ENCODE results near the gene DMXL2. TPM values are rescaled to one million over a fixed set of nuclear protein-coding genes. Genes with fewer than 3 reads are reported as not detected.

DMXL2 gene
- total RNA-seq, 1 experiment from 2014 or later, result 37.3 TPM

- Histone ChIP-seq H3K4me1 (ENCODE audit: control insufficient read depth, insufficient read depth, low read length) (no peaks in the 10 kb centered on the region), H3K36me3 (ENCODE audit: control insufficient read depth, insufficient read depth, low read length) (no peaks in the 10 kb centered on the region), H3K27me3 (ENCODE audit: control insufficient read depth, insufficient read depth, low read length) (peaks cover 14% of the 10 kb centered on the region), H3K9me3 (ENCODE audit: control insufficient read depth, insufficient read depth, low read depth, low read length) (no peaks in the 10 kb centered on the region), H3K27ac (ENCODE audit: low read length) (no peak overlapping the region), H3K4me3 (ENCODE audit: low read depth in 2 of 2, low read length in 2 of 2) (no peak overlapping the region)
- POLR2A ChIA-PET, result interaction anchor here (0.6 kb wide), 1 partner anchor 61 kb away, joined by 3 read pairs; no protein-coding TSS in a partner anchor
- in situ Hi-C loops (cut with HindIII; ENCODE audit: low pct_unique_long_range_greater_than_20kb, low sequenced_read_pairs), result no loop called here
- BruUV-seq (replicated peaks), result no TSS peak
- DNase-seq (ENCODE audit: low read depth, low spot score), result no peak
- intact Hi-C loops (cut with micrococcal nuclease; ENCODE audit: unreplicated experiment), result no loop called here
- no peak for ATAC-seq
- CTCF ChIA-PET, result no interaction called here
- TF ChIP-seq POLR2AphosphoS5 (IDR thresholded peaks at IDR 0.05; ENCODE audit: low read depth, low read length) (no peak), SIN3A (IDR thresholded peaks at IDR 0.05; ENCODE audit: borderline replicate concordance, insufficient read depth, low read depth, low read length) (no peak), TCF7L2 (IDR thresholded peaks at IDR 0.05; ENCODE audit: low read depth, low read length) (no peak)
- TF ChIP-seq, protein P1, sequence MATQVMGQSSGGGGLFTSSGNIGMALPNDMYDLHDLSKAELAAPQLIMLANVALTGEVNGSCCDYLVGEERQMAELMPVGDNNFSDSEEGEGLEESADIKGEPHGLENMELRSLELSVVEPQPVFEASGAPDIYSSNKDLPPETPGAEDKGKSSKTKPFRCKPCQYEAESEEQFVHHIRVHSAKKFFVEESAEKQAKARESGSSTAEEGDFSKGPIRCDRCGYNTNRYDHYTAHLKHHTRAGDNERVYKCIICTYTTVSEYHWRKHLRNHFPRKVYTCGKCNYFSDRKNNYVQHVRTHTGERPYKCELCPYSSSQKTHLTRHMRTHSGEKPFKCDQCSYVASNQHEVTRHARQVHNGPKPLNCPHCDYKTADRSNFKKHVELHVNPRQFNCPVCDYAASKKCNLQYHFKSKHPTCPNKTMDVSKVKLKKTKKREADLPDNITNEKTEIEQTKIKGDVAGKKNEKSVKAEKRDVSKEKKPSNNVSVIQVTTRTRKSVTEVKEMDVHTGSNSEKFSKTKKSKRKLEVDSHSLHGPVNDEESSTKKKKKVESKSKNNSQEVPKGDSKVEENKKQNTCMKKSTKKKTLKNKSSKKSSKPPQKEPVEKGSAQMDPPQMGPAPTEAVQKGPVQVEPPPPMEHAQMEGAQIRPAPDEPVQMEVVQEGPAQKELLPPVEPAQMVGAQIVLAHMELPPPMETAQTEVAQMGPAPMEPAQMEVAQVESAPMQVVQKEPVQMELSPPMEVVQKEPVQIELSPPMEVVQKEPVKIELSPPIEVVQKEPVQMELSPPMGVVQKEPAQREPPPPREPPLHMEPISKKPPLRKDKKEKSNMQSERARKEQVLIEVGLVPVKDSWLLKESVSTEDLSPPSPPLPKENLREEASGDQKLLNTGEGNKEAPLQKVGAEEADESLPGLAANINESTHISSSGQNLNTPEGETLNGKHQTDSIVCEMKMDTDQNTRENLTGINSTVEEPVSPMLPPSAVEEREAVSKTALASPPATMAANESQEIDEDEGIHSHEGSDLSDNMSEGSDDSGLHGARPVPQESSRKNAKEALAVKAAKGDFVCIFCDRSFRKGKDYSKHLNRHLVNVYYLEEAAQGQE (IDR thresholded peaks at IDR 0.05; ENCODE audit: insufficient read depth in 1 of 2, low read depth in 2 of 2, low read length in 1 of 2), result no peak
- TF ChIP-seq, protein P2, sequence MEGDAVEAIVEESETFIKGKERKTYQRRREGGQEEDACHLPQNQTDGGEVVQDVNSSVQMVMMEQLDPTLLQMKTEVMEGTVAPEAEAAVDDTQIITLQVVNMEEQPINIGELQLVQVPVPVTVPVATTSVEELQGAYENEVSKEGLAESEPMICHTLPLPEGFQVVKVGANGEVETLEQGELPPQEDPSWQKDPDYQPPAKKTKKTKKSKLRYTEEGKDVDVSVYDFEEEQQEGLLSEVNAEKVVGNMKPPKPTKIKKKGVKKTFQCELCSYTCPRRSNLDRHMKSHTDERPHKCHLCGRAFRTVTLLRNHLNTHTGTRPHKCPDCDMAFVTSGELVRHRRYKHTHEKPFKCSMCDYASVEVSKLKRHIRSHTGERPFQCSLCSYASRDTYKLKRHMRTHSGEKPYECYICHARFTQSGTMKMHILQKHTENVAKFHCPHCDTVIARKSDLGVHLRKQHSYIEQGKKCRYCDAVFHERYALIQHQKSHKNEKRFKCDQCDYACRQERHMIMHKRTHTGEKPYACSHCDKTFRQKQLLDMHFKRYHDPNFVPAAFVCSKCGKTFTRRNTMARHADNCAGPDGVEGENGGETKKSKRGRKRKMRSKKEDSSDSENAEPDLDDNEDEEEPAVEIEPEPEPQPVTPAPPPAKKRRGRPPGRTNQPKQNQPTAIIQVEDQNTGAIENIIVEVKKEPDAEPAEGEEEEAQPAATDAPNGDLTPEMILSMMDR (IDR thresholded peaks at IDR 0.05), result no peak
Observed at GRCh38 chr15:51668446-51668845, 45.9 kb upstream of the DMXL2 start.

DNA sequence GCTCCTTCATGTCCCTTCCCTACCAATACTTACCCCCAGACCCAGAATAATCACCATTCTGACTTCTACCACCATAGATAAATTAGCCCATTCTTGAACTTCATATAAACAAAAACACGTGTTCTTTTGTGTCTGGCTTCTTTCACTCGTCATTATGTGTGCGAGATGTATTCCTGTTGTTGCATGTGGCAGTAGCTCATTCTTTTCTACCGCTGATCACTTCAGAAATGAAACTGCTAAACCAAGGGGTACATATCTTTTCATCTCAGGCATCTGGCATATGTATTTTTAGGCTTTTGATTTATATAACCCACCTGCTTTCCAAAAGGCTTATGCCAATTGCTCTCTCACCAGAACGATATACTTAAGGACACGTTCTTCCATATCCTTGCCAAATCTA lies 44.9 kb upstream of the DMXL2 start:
- no peaks in the 10 kb centered on the region for H3K4me1 ChIP-seq (ENCODE audit: control insufficient read depth, insufficient read depth, low read length)
- no peak for ATAC-seq
- in situ Hi-C loops (cut with HindIII; ENCODE audit: low pct_unique_long_range_greater_than_20kb, low sequenced_read_pairs), result no loop called here
- no peaks in the 10 kb centered on the region for H3K36me3 ChIP-seq (ENCODE audit: control insufficient read depth, insufficient read depth, low read length)
- POLR2A ChIA-PET, result no interaction called here
- CTCF ChIA-PET, result no interaction called here
- no peak for DNase-seq (ENCODE audit: low read depth, low spot score)
- TF ChIP-seq SIN3A (IDR thresholded peaks at IDR 0.05; ENCODE audit: borderline replicate concordance, insufficient read depth, low read depth, low read length) (no peak), TCF7L2 (IDR thresholded peaks at IDR 0.05; ENCODE audit: low read depth, low read length) (no peak), POLR2AphosphoS5 (IDR thresholded peaks at IDR 0.05; ENCODE audit: low read depth, low read length) (no peak)
- TF ChIP-seq, protein P1 (IDR thresholded peaks at IDR 0.05; ENCODE audit: insufficient read depth in 1 of 2, low read depth in 2 of 2, low read length in 1 of 2), result no peak
- TF ChIP-seq, protein P2 (IDR thresholded peaks at IDR 0.05), result no peak
- BruUV-seq (replicated peaks), result no TSS peak
- no peak overlapping the region for H3K4me3 ChIP-seq (ENCODE audit: low read depth in 2 of 2, low read length in 2 of 2)
- no peaks in the 10 kb centered on the region for H3K9me3 ChIP-seq (ENCODE audit: control insufficient read depth, insufficient read depth, low read depth, low read length)
- intact Hi-C loops (cut with micrococcal nuclease; ENCODE audit: unreplicated experiment), result no loop called here
- H3K27ac ChIP-seq (ENCODE audit: low read length), result no peak overlapping the region
- H3K27me3 ChIP-seq (ENCODE audit: control insufficient read depth, insufficient read depth, low read length), result peaks cover 8% of the 10 kb centered on the region

Data from Panc1 (cell line).